OCI-M2 (cell line): ENCODE data around the gene SNRPN.
"Not testable (repeated sequence)": the region's sequence is repeated elsewhere in the genome, so short reads cannot be mapped to it uniquely, and the experiment has no call there.

Experiments used
- DNase-seq: peaks from one replicate; lab custom pipeline; 2025; ENCODE audit not compliant: unreplicated experiment; lab: John Stamatoyannopoulos, UW

The SNRPN gene

DNA sequence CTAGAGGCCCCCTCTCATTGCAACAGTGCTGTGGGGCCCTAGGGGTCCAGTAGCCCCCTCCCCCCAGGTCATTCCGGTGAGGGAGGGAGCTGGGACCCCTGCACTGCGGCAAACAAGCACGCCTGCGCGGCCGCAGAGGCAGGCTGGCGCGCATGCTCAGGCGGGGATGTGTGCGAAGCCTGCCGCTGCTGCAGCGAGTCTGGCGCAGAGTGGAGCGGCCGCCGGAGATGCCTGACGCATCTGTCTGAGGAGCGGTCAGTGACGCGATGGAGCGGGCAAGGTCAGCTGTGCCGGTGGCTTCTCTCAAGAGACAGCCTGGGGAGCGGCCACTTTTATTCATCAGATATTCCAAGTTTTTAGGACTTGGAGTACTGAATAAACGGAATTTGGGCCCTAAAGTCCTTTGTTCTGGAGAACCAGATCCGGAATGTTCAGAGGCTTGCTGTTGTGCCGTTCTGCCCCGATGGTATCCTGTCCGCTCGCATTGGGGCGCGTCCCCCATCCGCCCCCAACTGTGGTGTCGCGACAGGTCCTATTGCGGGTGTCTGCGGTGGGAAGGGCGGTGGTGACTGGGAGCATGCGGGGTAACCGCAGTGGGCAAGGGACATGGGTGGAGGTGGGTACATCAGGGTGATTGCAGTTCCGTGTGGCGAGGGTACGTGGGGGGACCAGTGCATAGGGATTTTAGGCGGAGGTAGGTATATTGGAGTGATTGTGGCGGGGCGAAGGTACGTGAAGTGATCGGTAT lies at the start of gene SNRPN, which contains the start of gene SNURF:
SNRPN (plus strand) TSS at position 205 of the 748 bp plus-strand sequence. CDS start 19,467 bp downstream, outside the sequence.
SNURF (plus strand) TSS at position 205 of the 748 bp plus-strand sequence; CDS start at position 267, 62 bp downstream.
- no peak for DNase-seq

DNA sequence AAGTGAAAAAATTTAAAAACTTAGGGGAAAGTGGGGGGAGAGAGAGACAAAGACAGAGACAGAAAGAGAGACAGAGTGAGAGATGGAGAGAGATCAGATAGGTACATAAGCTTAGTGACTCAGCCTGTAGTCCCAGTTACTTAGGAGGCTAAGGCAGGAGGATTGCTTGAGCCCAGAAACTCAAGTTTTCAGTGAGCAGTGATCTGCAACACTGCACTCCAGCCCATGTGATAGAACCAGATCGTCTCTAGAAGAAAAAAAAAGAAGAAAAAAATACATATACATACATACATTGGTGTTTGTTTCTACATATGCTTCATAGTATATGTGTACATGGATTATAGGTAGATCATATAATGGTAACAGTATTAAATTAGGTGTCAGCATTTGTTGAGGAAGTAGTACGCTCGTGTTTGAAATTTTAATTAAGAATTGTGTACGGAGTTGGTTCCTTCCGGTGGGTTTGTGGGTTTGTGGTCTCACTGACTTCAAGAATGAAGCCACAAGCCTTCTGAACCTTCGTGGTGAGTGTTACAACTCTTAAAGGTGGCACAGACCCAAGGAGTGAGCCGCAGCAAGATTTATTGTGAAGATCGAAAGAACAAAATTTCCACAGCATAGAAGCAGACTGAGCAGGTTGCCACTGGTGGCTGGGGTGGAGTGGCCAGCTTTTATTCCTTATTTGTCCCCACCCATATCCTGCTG lies 38.3 kb upstream of the SNRPN start:
- DNase-seq: no peak

DNA sequence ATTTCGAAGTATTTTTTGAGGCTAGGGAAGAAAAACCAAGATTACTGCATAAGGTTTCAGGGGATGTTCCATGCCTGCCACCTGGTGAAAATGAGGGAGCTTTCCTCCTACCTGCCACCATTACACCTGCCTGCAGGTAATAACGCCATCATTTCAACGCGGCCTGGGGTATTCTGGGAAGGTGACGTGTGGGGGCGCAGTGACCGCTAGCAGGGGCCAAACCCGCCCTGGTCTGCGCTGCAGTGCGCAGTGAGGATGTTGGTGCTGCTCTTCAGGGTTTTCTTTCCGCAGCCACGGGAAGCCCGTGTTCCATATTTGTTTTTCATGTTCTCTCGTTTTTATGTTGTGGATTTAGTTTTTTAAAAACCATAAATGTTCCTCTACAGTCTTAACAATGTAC lies 37.4 kb upstream of the SNRPN start:
- DNase-seq: no peak

DNA sequence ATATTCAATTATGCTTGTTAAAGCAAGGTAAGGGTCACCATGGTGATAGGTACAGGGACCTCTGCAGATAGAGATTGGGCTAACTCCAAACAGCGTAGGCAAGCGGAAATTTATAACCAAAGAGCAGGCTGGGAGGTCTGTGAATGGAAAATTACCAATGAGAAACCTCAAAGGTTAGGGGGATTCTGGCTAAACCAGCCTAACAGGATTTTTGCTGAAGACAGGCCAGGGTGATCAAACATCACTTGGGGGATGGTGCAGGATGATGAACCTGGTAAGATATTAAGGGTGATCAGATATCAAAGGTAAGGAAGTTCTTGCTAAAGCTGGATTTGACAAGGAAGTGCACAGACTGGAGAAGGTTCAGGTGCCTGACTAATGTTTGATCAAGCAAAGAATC lies 35.3 kb upstream of the SNRPN start:
- DNase-seq: no peak

DNA sequence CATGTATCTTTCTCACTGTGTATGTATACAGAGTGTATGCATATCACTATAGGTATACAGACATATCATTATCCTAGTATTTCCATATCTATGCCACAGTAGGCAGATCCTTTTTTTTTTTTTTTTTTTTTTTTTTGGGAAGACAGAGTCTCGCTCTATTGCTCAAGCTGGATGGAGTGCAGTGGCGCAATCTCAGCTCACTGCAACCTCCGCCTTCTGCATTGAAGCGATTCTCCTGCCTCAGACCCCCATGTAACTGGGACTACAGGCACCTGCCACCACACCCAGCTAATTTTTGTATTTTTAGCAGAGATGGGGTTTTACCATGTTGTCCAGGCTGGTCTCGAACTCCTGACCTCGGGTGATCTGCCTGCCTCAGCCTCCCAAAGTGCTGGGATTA lies 32.0 kb upstream of the SNRPN start:
- not testable (repeated sequence) for DNase-seq

DNA sequence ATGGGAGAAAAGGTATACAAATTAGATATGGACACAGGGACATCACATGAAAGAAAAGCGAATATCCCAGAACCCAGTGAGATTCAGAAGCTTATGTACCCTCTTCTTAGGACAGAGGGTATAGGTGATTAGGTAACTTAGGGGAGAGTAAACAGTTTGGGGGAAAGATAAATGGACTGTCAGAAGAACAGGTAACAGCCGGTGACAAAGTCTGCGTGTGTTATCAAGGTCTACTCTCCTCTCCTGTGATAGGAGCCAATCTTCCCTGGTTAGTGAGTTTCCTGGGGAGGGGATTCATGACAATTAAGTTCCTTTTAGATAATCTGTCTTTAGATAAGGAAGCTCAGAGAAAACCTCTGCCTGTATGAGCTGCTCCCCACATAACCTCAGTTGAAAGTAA lies 30.6 kb upstream of the SNRPN start:
- DNase-seq: no peak

DNA sequence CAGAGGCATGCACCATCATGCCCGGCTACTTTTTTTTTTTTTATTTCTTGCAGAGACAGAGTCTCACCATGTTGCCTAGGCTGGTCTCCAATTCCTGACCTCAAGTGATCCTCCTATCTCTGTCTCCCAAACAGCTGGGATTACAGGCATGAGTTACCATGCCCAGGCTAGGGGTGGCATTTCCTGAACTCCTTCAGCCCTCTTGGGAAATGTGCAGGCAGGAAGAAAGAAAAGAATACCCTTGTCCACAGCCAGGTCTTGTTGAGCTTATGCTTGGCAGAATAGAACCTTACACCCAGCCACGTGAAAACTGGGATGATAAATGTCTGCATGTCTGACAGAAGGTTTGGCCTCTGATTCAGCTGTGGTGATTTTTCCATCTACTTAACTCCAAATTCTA lies 30.2 kb upstream of the SNRPN start:
- DNase-seq: no peak

DNA sequence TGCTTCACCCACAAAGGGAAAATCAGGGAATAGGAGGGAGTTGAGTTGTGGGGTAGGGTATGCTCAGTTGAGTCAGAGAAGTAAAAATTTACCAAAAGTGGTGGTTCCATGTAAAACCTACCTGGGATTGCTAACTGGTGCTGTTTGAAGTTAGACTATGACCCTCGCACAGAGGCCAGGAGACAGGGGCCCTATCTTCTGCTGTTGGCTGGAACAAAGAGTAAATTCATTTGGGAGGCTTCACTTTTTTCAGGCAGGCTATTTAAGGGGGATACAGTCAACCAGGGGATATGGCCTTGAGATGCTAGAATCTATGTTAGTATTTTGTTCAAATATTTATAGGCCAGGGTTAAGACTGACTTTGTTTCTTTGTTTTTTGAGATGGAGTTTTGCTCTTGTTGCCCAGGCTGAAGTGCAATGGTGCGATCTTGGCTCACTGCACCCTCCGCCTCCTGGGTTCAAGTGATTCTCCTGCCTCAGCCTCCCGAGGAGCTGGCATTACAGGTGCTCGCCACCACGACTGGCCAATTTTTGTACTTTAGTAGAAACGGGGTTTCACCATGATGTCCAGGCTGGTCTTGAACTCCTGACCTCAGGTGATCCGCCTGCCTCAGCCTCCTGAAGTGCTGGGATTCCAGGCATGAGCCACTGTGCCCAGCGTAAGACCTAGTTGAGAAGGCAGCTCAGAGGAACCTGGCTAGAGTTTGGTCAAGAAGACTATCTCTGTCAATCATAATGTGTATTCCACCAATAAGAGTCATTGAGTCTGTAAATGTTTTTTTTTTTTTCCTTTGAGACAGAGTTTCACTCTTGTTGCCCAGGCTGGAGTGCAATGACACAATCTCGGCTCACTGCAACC lies 22.7 kb upstream of the SNRPN start:
- not testable (repeated sequence) for DNase-seq

DNA sequence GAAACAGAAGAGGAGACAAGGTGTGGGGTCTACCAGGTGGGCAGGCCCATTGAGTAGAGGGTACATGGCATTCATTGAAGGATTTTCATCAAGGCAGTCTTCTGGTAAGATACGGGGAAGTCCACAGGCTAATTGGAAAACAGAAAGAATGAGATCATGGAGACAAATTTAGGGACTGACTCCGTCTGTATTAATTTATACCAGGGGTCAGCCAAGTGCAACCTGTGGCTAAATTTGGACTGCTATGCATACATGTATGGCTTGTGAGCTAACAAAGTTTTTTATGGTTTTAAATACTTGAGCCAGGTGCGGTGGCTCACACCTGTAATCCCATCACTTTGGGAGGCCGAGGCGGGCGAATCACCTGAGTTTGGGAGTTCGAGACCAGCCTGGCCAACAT lies 21.1 kb upstream of the SNRPN start:
- DNase-seq: no peak

DNA sequence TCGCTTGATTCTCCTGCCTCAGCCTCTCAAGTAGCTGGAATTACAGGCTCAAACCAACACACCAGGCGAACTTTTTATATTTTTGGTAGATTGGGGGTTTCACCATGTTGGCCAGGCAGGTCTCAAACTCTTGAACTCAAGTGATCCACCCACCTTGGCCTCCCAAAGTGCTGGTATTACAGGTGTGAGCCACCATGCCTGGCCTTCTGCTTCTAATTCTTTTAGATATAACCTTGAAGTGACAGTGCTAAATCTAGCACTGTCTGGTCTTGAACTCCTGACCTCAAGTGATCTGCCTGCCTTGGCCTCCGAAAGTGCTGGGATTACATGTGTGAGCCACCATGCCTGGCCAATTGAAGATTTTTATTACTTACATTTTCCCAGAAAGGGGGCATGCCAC lies 16.6 kb upstream of the SNRPN start:
- not testable (repeated sequence) for DNase-seq

DNA sequence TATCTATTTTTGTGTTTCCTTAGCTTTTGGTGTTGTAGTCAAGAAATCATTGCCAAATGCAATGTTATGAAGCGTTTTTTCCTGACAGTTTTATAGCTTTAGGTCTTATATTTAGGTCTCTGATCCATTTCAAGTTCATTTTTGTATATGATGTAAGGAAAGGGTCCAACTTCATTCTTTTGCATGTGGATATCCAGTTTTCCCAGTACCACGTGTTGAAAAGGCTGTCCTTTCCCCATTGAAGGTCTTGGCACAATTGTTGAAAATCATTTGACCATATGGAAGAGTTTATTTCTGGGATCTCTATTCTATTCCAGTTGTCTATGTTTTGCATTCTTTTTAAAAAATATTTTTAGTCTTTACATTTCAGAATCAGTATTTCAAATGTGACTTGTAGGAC lies 14.6 kb upstream of the SNRPN start:
- no peak for DNase-seq

DNA sequence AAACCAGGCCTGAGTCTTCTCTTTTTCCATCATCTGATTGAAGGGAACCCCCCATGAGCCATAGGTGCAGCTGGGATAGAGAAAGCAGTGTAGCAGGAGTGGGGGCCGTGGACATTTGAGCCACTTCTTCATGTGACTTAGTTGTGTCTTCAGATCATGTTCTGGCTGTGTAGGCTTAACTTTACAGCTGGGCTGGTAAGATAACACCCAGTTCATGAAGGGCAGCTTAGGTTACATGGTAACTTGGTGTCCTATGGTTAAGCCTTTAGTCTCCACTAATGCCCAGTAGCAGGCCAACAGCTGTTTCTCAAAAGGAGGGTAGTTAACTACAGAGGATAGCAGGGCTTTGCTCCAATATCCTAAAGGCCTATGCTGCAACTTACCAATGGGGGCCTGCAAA lies 11.4 kb upstream of the SNRPN start:
- no peak for DNase-seq

DNA sequence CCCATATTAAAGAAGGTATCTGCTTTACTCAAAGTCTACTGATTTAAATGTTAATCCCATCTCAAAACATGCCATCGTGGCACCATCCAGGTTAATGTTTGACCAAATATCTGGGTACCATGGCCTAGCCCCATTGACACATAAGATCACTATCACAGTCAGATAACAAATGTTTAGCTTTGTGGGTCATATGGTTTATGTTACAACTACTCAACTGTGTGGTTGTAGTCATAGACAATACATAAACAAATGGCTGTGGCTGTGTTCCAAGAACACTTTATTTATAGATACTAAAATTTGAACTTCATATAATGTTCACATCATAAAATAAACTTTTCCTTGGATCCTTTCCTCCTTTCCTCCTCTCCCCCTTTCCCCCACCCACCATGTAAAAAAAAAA lies 9.8 kb upstream of the SNRPN start:
- DNase-seq: no peak

DNA sequence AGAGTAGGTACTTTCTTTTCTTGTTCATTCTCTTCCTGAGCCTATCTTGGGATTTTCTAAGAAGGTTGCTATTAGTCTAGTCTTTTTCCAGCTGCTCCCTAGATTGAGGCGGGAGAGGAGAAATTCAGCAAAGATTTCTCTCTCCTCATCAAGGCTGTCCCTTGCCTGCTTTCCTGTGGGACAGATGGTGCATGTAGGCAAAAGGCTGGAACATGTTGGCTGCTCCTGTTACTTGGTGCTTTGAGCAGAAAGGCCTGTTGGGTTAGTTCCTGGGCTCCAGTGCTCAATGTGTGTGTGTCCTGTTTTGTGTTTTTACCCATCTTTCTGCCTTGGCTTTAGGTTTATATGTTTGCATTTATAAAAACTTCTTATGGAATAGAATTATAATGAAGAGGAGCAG lies 9.1 kb upstream of the SNRPN start:
- no peak for DNase-seq

DNA sequence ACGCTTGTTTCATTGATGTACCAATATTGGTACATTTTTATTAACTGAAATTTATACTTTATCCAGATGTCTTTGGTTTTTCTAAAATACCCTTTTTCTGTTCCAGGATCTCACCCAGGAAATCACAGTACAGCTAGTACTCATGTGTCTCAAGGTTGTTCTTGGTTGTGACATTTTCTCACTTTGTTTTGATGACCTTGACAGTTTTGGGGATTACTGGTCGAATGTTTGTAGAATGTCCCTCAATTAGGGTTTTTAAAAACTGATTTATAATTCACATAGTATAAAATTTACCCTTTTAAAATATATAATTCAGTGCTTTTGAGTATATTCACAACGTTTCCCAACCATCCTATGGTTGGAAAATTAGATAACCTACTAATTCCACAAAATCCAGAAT lies 6.3 kb upstream of the SNRPN start:
- DNase-seq: no peak

DNA sequence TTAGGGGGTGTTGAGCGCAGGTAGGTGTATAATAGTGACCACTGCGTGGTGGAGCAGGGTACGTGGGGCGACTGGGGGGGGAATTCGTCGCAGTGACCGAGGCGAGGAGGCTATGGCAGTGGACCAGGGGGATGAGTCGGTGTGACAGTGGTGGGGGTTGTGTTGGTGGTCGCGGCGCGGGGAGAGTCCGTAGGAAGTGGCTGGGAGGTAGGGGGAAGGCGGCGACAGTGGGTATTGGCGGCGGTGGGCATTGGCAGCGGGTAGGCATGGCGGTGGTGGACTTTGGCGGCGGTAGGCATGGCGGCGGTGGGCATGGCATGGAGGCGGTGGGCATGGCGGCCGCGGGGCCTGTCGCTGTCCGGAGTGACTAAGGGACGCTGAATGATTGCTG lies 739 bp downstream of the SNRPN start:
- DNase-seq: no peak

DNA sequence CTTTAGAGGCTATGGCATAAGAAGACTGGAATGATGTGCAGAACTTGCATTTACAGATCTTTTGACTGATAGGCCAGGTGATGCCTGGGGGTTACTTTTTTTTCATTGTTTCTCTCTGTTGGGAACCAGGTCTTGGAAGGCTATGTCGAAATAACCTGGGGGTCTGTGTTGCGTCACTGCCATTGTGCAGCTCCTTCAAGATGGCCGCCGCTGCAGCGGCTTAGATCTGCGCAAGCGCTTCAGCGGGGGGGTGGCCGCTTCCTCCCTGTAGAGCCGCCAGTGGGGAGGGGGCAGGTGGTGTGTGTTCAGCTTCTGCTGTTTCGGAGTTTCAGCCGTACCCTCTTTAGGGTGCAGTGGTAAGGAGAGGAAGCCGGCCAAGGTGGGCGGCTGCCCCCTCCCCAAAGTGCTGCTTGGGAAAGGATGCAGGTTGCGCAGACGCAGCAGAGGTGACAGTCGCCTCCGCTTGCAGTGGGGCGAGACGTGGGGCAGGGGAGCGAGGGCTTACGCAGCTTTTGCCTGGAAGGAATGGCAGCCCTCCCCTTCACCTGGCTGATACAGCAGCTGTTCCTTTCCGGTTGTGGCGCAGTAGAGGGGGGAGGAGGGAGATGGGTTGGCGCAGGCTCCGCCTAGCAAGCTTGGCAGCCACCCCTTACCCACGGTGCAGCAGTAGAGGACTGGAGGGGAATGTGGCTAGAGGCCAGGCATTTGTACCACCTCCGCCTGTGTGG lies 1.5 kb downstream of the SNRPN start:
- DNase-seq: no peak

DNA sequence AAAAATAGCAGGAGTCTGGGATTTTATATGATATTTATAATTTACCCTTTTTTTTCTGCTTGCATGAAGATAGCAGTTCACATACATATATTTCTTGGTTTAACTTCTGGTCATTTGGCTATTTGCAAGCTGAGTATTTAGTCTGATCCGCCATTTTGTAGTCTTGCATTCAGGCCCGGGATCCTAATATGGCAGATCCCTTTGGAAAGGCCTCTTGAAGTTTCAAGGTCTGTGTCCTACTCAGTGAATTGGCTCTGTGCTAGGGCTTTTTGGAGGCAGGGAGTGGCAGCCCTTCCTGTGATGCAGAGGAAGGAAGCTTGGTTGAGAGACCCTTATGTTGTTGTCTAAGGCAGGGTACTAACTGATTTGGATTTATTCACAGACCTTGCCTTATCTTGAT lies 2.9 kb downstream of the SNRPN start:
- no peak for DNase-seq

DNA sequence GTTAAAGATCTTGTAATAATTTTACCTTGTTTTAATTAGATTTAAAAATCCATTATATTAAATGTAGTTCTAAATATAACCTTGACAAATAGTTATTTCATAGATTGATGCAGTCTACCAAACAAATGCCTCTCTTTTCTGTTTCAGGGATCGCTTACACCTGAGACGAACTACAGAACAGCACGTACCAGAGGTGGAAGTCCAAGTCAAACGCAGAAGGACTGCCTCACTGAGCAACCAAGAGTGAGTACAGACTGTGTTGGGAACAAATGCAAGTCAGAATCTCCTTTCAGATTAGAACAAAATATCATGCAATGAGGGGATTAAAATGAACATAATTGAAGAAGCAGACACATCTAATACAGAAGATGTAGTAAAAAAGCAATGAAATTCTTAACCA lies 7.2 kb downstream of the SNRPN start:
- DNase-seq: no peak

DNA sequence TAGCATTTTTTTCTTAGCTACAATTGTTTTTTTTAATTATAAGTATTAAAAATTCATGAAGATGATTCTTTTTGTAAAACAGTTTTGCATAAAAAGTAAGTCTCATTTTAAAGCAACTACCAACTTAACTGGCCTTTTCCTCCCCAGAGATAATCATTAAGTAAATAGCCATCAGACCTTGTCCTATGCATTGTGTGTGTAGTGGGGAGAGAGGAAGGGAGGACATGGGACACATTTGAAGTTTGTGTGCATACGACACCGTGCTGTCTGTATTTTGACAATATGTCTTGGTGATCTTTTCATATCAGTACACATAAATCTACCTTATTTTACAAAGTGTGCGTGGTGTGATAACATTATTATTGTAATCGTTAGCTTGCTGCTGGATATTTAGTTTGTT lies 8.1 kb downstream of the SNRPN start:
- no peak for DNase-seq
